Testis (tissue), 2 donors: ENCODE results near the gene MTHFR.

ENCODE experiments used
- POLR2A ChIP-seq: fragments of 450-650 bp; IDR thresholded peaks from one replicate; pipeline ENCODE4 v1.6.1; 2017; ENCODE audit warnings: antibody characterized with exemption, mild to moderate bottlenecking, moderate library complexity
- TF ChIP-seq, protein P1 (sequence below), 3 experiments: fragments of 450-650 bp in 2 of 3; fragments of 200-600 bp in 1 of 3; sonication (generic) in 1 of 3; IDR thresholded peaks; one replicate each; pipeline ENCODE4 v1.5.1; 2016 to 2019; ENCODE audit warnings: antibody characterized with exemption in 3 of 3, mild to moderate bottlenecking in 2 of 3, moderate library complexity in 1 of 3

DNA sequence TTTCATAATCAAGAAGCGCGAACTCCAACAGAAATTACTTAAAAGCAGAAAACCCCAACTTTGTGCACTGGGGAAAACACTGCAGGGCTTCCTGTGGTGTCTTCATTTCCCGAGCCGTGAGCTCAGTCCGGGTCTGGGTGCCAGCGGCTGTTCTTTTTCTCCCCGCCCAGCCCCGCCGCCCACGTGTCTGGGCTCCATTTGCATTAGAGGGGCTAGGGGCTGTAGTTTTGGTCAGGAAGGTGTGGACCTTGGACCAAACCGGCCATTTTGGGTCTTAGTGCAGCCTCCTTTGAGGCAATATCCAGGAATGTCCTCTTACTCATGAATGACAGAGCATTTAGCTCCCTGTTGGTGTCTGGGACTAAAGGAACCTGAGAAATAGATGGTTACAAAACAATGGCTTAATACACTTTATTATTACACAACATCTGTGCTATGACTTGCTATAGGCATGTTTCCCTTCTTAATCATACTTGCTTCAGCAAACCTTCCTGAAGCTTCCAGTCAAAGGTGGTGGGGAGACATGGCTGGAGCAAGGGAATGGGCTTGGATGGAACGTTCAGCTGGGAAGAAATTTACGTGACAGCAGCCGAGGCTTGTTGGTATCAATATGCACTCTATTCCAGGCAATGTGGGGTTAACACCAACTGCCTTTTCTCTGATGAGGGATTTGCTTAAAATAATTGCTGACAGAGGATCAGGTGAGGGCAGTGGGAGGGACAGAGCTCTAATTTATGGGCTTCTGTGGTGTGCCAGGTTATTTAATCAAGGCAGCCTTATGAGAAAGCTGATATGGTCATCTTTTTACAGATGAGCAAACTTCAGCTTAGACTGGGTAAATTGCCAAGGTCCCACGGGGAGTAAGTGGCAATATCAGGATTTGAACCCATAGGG, 68.8 kb downstream of the MTHFR start:
- TF ChIP-seq, protein P1, sequence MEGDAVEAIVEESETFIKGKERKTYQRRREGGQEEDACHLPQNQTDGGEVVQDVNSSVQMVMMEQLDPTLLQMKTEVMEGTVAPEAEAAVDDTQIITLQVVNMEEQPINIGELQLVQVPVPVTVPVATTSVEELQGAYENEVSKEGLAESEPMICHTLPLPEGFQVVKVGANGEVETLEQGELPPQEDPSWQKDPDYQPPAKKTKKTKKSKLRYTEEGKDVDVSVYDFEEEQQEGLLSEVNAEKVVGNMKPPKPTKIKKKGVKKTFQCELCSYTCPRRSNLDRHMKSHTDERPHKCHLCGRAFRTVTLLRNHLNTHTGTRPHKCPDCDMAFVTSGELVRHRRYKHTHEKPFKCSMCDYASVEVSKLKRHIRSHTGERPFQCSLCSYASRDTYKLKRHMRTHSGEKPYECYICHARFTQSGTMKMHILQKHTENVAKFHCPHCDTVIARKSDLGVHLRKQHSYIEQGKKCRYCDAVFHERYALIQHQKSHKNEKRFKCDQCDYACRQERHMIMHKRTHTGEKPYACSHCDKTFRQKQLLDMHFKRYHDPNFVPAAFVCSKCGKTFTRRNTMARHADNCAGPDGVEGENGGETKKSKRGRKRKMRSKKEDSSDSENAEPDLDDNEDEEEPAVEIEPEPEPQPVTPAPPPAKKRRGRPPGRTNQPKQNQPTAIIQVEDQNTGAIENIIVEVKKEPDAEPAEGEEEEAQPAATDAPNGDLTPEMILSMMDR (IDR thresholded peaks at IDR 0.05): no peak
- no peak for TF ChIP-seq POLR2A
